Astrocyte (in vitro differentiated cells and primary cell): ENCODE data around the gene PYGB.

ENCODE experiments used
- EZH2 ChIP-seq: IDR thresholded peaks from 2 replicates; pipeline ENCODE4 v1.6.1; 2012; ENCODE audit warnings: mild to moderate bottlenecking, low read length, inconsistent platforms; ENCODE audit not compliant: insufficient read depth
- TF ChIP-seq, protein P1 (sequence below): IDR thresholded peaks from 2 replicates; pipeline ENCODE4 v1.5.1; 2011; ENCODE audit warnings: low read depth, mild to moderate bottlenecking, inconsistent platforms, low read length, moderate library complexity; ENCODE audit not compliant: insufficient read depth

DNA sequence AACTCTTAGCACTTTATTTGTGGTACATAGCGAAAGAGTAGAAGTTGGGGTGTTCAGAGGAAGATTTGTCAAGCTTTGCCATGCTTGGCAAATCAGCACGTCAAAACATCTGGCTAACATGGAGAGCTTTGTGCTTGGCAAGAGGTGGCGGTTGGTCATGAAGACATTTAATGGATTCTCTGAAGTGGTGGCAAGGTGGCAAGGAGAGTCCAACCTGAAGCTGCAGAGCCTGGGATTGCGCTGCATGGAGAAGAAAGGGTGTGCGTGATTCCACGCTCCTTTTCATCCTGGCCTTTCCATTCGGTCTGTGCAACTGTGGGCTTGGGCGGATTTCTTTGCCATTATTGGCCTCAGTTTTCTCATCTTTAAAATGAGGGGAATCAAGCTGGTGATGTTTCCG lies 3.1 kb downstream of the PYGB start:
- TF ChIP-seq, protein P1, sequence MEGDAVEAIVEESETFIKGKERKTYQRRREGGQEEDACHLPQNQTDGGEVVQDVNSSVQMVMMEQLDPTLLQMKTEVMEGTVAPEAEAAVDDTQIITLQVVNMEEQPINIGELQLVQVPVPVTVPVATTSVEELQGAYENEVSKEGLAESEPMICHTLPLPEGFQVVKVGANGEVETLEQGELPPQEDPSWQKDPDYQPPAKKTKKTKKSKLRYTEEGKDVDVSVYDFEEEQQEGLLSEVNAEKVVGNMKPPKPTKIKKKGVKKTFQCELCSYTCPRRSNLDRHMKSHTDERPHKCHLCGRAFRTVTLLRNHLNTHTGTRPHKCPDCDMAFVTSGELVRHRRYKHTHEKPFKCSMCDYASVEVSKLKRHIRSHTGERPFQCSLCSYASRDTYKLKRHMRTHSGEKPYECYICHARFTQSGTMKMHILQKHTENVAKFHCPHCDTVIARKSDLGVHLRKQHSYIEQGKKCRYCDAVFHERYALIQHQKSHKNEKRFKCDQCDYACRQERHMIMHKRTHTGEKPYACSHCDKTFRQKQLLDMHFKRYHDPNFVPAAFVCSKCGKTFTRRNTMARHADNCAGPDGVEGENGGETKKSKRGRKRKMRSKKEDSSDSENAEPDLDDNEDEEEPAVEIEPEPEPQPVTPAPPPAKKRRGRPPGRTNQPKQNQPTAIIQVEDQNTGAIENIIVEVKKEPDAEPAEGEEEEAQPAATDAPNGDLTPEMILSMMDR: no peak
- TF ChIP-seq EZH2: no peak
